Activated CD4-positive, alpha-beta T cell treated with anti-CD3 and anti-CD28 coated beads, Interleukin-2, Interleukin-6, amounts not matched to agents 100 ng/mL and 50 ng/mL, durations not matched to agents 16 hours and 8 hours (primary cell): ENCODE results near the gene PRKCA.
A peak's percentile ranks its signal among the peaks of the same experiment; 100 is the strongest.
"Not testable (repeated sequence)": the region's sequence is repeated elsewhere in the genome, so short reads cannot be mapped to it uniquely, and the experiment has no call there.

ENCODE experiments used
- DNase-seq: peaks from one replicate; pipeline ENCODE4 v3.0.0-alpha.2; 2020

Gene PRKCA

GRCh38 chr17:66354981-66355380 is 52.6 kb downstream of the PRKCA start:
- no peak for DNase-seq

DNA sequence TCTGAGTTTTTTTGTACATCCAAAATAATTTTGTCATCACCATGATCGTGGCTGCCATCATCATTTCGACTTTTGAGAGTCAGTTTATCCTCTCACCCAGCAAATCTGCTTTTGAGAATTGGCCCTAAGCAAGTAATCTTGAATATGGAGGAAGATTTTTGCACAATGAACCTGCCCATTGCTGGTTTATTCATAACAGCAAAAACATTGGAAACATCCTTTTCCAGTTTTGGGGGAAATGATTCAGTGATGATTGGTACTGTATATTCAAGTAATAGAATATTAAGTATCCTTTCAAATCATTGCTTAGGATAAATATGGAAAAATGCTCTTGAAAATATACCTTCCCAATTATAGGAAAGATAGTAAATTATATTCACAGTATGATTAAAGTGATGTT is 53.1 kb downstream of the PRKCA start:
- DNase-seq, result no peak

- DNase-seq, result no peak
Measured at GRCh38 chr17:66357037-66357436, 54.6 kb downstream of the PRKCA start.

DNA sequence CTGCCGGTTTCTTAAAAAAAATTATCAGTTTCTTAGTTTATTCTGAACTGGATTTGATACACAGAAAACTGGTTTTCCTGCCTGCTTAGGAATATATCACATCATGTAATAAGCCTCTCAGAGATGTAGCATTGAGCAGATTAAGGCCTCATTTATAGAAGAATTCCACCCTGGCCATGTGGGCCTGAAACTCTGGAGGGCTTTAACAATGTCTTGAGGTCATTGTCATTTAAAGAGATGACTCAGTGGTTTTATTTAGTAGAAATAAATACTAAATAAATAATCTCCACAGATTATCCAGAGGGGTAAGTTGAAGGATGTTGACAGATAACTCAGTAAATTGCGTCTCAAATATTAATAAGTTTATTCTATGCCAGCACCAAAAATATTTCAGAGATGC is 56.9 kb downstream of the PRKCA start:
- DNase-seq, result no peak

- DNase-seq, result not testable (repeated sequence)
Measured at GRCh38 chr17:66360961-66361565, 58.6 kb downstream of the PRKCA start.

DNA sequence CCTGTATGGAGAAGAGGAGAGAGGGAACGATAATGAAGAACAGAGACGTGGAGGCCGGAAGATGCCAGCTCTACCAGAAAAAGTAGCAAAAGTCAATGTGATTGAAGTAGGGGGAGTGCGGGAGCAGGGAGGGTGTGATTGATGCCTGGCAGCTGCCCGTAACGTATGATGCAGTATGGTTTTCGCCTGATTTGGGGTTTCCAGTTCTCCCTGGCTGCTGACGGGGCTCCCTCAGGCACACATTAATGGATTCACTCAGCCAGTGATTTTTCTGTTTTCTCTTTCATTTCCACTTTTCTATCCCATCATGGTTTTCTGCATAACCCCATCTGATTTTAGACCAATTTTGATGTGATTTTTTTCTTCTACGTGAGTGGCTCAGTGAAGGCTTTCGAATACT is 62.1 kb downstream of the PRKCA start:
- peak; percentile 28 for DNase-seq

DNA sequence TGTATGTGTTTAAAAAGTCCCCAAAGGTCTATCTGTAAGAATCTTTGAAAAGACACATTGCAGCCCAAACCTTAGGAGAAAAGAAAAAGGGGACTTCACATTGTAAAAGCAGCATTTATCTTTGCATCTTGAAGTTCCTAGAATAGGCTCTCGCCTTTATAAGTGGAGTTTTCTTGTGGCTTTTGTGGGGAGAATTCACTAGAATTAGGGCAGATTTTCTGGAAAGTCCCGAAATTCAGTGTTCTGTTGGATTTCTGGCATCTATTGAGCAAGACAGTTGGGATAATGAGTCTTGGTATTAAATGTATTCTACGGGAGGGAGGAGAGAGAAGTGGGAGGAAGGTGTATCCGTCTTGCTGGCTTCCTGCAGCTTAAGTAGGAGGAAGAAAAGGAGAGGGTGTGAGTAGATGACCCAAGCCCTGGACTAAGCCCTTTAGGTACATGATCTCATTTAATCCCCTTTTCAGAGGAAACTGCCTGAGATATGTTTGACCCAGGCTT is 62.6 kb downstream of the PRKCA start:
- DNase-seq, result peak; percentile 36

- DNase-seq, result no peak
Measured at GRCh38 chr17:66365903-66366302, 63.5 kb downstream of the PRKCA start.

DNA sequence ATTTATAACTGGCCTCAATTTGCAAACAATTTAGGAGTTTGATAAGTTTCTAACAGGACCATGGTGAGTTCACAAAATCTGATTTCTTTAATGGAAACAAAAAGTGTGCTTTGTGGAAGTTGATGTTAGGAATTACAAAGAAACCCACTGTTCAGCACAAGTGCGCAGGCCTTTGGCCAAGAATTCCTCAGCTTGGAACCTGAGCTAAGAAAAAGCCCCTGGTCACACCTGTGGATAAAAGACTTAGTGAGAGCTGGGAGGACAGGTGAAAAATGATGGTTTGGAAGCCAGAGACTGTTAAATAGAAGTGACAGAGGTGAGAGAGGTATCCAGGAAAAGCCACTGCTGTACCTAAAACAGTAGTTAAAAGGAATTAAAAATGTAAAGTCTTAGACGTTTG is 64.7 kb downstream of the PRKCA start:
- DNase-seq, result no peak

DNA sequence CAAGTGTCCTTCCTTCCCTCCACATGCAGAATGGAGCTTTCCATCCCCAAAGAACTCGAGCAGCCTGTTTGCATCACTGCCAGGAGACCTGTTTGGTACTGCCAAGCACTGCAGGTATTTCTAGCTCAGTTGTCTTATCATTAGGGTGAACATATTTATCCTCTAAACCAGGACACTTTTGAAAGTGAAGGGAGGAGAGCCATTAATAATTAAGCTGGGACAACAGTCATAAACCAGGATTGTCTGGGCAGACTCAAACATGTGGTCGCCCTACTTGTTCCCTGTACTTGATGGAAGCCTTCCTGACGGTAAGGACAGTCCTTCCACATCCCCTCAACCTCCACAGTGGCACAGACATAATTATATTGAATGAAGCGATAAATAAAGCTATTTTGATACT is 67.4 kb downstream of the PRKCA start:
- DNase-seq, result no peak

DNA sequence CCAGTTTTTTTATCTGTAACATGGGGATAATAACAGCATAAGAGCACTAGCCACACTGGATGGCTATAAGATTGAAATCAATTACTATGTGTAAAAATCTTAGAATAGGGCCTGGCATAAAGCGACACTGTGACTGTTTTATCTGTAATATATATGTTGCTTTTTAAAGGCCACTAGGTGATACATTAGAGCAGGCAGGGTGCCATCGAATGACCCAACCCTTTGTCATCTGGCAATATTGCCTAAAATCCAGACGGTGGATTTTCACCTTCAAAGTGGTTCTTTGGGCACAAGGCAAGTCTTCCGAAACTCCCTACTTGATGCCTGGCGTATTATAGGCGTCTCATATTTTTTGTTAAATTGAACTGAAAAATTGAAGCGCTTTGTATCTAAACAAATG is 69.1 kb downstream of the PRKCA start:
- no peak for DNase-seq

GRCh38 chr17:66372182-66372581 is 69.8 kb downstream of the PRKCA start:
- DNase-seq, result peak; percentile 25

GRCh38 chr17:66373079-66373478 is 70.7 kb downstream of the PRKCA start:
- no peak for DNase-seq

GRCh38 chr17:66373944-66374817 is 71.8 kb downstream of the PRKCA start:
- DNase-seq, result peak; percentile 42

- DNase-seq, result no peak
Measured at GRCh38 chr17:66375121-66375520, 72.7 kb downstream of the PRKCA start.

DNA sequence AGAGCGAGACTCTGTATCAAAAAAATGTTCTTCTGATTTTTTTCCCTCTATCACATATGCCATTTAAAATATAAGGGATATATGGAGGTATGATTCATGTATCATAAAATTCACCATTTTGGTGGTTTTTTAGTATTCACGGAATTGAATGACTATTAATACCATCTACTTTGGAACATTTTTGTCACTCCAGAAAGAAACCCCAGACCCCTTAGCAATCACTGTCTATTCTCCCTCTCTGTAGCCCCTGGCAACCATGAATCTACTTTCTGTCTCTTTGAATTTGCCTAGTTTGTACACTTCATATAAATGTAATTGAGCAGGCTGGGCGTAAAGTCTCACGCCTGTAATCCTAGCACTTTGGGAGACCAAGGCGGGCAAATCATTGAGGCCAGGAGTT is 75.9 kb downstream of the PRKCA start:
- no peak for DNase-seq

DNA sequence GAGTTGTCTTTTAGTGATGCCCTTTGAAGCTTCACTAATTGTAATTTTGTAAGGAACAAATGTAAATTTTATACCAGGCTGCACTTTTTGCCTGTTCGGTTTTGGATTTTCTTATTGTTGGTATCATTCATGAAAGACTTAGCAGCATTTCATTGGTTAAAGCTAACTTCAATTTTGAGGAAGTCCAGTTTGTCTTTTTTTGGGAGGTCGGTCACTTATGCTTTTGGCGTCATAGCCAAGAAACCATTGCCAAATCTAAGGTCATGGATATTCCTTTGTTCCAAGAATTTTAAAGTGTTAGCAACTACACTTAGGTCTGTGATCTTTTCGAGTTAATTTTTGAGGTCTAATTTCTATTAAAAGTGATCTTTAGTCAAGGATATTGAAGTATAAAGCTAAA is 77.1 kb downstream of the PRKCA start:
- no peak for DNase-seq

DNA sequence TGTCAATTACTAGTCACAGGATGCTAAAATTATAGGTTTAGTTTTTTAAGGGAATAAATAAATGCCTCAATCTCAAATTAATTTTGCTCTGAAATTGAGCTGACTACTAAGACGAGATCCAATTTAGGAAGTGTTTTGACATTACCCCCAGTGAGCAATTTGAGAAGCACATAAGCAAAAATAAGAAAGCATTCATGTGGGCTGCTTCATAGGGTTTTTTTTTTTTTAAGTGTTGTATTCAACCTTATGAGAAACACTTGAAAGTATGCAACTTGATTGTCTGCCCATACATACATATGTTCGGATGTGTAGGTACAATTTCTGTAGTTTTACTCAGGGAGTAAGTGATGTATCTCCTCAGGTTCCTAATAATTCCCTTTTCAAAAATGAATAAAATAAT is 77.6 kb downstream of the PRKCA start:
- no peak for DNase-seq

- DNase-seq, result peak; percentile 40
Measured at GRCh38 chr17:66381701-66382362, 79.4 kb downstream of the PRKCA start.

GRCh38 chr17:66383333-66383732 is 80.9 kb downstream of the PRKCA start:
- no peak for DNase-seq

DNA sequence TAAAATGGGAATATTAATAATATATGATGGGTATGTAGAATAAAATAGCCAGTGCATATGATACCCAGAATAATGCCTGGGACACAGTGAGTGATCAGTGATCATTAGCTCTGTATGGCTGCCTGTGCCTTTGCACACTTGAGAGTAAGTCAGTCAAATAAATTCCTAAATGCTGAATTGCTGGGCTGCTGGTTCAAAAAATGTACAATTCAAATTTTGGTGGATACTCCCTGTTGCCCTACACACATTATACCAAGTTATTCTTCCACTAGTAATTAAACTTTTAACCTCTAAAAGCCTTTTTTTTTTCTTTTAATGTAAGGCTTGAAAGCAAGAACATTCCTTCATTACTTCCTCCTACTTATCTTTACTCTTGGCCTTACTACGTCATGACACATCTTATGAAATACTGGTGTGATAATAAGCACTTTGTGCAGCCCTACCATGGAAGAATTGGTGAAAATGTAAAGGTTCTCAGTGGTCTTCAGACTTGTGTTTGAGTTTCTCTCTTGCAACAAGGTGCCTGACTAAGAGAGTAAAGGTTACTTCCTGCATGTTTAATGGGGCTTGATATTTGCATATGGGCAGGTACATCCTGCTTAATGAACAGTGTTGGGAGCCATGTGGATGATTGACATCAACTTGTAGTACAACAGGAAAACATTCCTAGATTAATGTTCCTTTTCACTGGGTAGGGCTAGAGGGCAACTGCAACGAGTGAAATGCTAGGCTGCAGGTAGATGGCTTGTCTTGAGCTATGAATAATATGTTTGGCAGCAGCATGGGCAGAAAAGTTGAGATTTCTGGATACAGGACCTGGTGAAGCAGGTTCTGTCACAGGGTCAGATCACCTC is 84.3 kb downstream of the PRKCA start:
- DNase-seq, result no peak

DNA sequence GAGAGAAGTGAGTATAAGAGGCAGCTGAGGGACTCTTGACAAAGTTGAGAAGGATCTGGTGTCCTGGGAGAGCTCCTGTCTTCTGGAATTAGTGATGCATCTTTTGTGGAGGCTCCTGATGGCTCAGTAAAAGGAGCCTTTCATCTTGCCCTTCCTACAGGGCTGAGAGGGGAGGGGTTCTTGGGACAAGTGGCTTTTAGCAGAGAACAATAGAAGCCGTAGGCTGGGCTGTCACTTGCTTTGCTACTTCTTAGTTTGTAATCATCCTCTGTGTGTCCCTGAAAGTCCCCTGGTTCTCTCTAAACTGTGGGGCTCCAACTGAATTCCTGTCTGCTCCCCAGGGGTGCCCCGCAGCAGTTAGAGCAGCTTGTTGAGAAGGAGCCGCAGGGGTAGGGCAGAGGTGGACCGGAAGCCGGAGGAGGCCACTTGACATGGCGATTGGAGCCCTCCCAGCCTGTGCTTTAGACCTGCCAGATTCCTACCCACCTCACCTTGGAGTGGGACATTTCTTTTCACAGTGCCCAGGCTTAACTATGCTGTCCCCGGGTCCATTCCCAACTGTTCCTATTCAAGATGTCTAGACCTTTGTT is 85.1 kb downstream of the PRKCA start:
- no peak for DNase-seq
